ENCODE data around the gene SMIM14. TPM values are rescaled to one million over a fixed set of nuclear protein-coding genes. Genes with fewer than 3 reads are reported as not detected.

The SMIM14 gene
- total and polyA plus RNA-seq, 9 of the 15 experiments (the other 6 are each of a cell fraction or from before 2014, with no cell fraction given): 0.98 to 3.7 (median 2.2) TPM

GRCh38 chr4:39596971-39597370, 41.7 kb downstream of the SMIM14 start:
- DNase-seq (ENCODE audit: extremely low read depth in 1 of 4, low spot score in 3 of 4): no peak
- H3K27me3 ChIP-seq (ENCODE audit: control insufficient read depth in 2 of 2, insufficient read depth in 2 of 2, low read length in 2 of 2): no peaks in the 10 kb centered on the region
- 45% methylated on average over 2 of the region's 3 CpGs for WGBS (ENCODE audit: insufficient coverage, low coverage, missing lambda C conversion rate)
- no peak overlapping the region for H3K4me3 ChIP-seq
- intact Hi-C loops (cut with micrococcal nuclease) (no loop called here), in situ Hi-C loops (cut with MboI) (no loop called here)
- H3K9ac ChIP-seq (ENCODE audit: insufficient read depth in 1 of 2, low read depth in 2 of 2, low read length in 2 of 2): no peak overlapping the region
- H3K9me1 ChIP-seq (ENCODE audit: control insufficient read depth, insufficient read depth, low read length): no peaks in the 10 kb centered on the region
- TF ChIP-seq ZNF197 (CRISPR knock-in tag; IDR thresholded peaks at IDR 0.05; ENCODE audit: low read depth) (no peak), KDM5B (IDR thresholded peaks at IDR 0.05; ENCODE audit: insufficient replicate concordance, low read depth, low read length) (no peak), TSHZ1 (CRISPR knock-in tag; IDR thresholded peaks at IDR 0.05) (no peak), ZNF696 (CRISPR knock-in tag; conservative IDR thresholded peaks at IDR 0.05) (no peak), RBM15 (IDR thresholded peaks at IDR 0.05; ENCODE audit: insufficient read depth, low read length) (no peak), HNRNPUL1 (IDR thresholded peaks at IDR 0.05; ENCODE audit: low read length) (no peak), HDAC6 (IDR thresholded peaks at IDR 0.05; ENCODE audit: low read depth, low read length) (no peak), NR2C1 (IDR thresholded peaks at IDR 0.05) (no peak), NR2C1 (tag; IDR thresholded peaks at IDR 0.05) (no peak), MAFF (IDR thresholded peaks at IDR 0.05; ENCODE audit: low read length) (no peak), CHD1 (IDR thresholded peaks at IDR 0.05; ENCODE audit: low read length) (no peak), PHTF2 (CRISPR knock-in tag; IDR thresholded peaks at IDR 0.05) (no peak), ZNF589 (CRISPR knock-in tag; IDR thresholded peaks at IDR 0.05; ENCODE audit: low read depth) (no peak), FOSL1 (tag; conservative IDR thresholded peaks at IDR 0.05) (no peak), ZHX1 (conservative IDR thresholded peaks at IDR 0.05; ENCODE audit: low read length) (no peak)
- H3K9me3 ChIP-seq (replicated peaks; ENCODE audit: control insufficient read depth, insufficient read depth, low read depth, low read length): no peaks in the 10 kb centered on the region
- POLR2A ChIA-PET: interaction anchor here (0.7 kb wide), 1 partner anchor 107 kb away, joined by 3 read pairs; no protein-coding TSS in a partner anchor
- H4K20me1 ChIP-seq (replicated peaks; ENCODE audit: control insufficient read depth, insufficient read depth, low read length): no peaks in the 10 kb centered on the region
- H3K27ac ChIP-seq (ENCODE audit: extremely low read depth, low read depth, low read length): no peak overlapping the region
- no peaks in the 10 kb centered on the region for H3K79me2 ChIP-seq (ENCODE audit: control insufficient read depth, insufficient read depth, low read length)
- no TSS peak for BruUV-seq (replicated peaks)
- H2AFZ ChIP-seq (ENCODE audit: low read depth, low read length): no peak overlapping the region
- no peaks in the 10 kb centered on the region for H3K36me3 ChIP-seq (ENCODE audit: control insufficient read depth, insufficient read depth, low read length)
- no peaks in the 10 kb centered on the region for H3K4me1 ChIP-seq (replicated peaks in 1 of 2; ENCODE audit: control insufficient read depth in 2 of 2, insufficient read depth in 2 of 2, low read length in 2 of 2)
- H3K4me2 ChIP-seq (ENCODE audit: insufficient read depth, low read length): no peak overlapping the region
- FAIRE-seq: no peak
- no peak for ATAC-seq
- CTCF ChIA-PET (ENCODE audit: low intra/inter-chr PET ratio): no interaction called here

Data from K562 (cell line).